ENCODE data around the gene BAHD1. TPM values are rescaled to one million over a fixed set of nuclear protein-coding genes. Genes with fewer than 3 reads are reported as not detected.

BAHD1 gene
- total and polyA plus RNA-seq, 2 donors (not counting 1 experiment from before 2014, with no cell fraction given) = 15.0 to 34.7 TPM

DNA sequence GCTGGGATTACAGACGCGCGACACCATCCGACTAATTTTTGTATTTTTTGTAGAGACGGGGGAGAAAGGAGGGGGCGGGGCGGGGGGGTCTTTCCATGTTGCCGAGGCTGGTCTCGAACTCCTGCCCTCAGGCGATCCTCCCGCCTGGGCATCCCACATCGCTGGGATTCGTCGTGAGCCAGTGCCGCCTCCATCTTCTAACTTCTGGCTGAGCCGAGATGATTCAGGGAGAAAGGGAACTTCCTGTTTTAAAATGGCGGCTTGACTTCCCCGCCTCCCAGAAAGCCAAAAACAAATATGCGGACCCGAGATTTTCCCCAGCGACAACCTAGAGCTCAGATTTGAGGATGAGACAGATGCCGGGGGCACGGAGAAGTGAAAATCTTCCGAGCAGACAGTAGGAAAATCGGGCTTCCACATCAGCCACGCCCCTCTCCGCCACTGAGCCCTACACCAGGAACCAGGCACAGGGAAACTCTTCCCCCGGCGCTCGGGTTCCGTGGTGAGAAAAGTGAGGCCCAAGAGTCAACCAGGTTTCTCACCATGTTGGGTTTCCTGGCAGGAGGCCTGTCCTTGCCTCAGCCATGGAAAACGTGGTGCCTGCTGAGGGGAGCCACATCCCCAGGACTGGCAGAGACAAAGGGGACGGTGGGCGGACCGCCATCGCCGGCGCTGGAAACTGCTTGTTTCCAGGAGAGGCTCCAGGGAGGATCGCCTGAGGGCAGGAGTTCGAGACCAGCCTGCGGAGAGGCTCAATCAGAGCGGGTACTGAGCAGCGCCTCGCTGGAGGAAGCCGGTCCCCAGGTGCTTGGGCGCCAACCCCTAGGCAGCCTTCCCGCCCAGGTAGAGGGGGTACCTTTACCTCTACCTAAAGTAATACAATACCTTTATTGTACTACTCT is 48.8 kb downstream of the BAHD1 start:
- no peak overlapping the region for H3K27ac ChIP-seq (ENCODE audit: low read length in 2 of 2)
- H3K79me2 ChIP-seq (ENCODE audit: control insufficient read depth, insufficient read depth, low read length) = no peaks in the 10 kb centered on the region
- no peaks in the 10 kb centered on the region for H3K4me1 ChIP-seq (ENCODE audit: control insufficient read depth in 2 of 2, insufficient read depth in 2 of 2, low read length in 2 of 2)
- no peak for TF ChIP-seq EZH2 (IDR thresholded peaks at IDR 0.05; ENCODE audit: borderline replicate concordance, insufficient read depth, low read depth, low read length, poor library complexity, severe bottlenecking)
- TF ChIP-seq CTCF (IDR thresholded peaks at IDR 0.05) = no peak
- intact Hi-C loops (cut with micrococcal nuclease) = no loop called here
- no peak overlapping the region for H2AFZ ChIP-seq (ENCODE audit: insufficient read depth, low read depth, low read length, poor library complexity, severe bottlenecking)
- no peaks in the 10 kb centered on the region for H4K20me1 ChIP-seq (ENCODE audit: control insufficient read depth, insufficient read depth, low read length, poor library complexity, severe bottlenecking)
- no peak for ATAC-seq (ENCODE audit: low read depth)
- no peak overlapping the region for H3K4me3 Mint-ChIP-seq
- no peaks in the 10 kb centered on the region for H3K36me3 ChIP-seq (replicated peaks in 1 of 2; ENCODE audit: control extremely low read depth in 1 of 2, control insufficient read depth in 1 of 2, extremely low read depth in 1 of 2, insufficient read depth in 2 of 2, low read length in 1 of 2)
- H3K9me3 Mint-ChIP-seq (ENCODE audit: insufficient read depth) = no peaks in the 10 kb centered on the region
- no peak overlapping the region for H3K27ac Mint-ChIP-seq
- DNase-seq = no peak
- H3K27me3 Mint-ChIP-seq = peaks cover 7% of the 10 kb centered on the region
- peaks cover 0 to 4% (median 2%) of the 10 kb centered on the region in 4 experiments for H3K27me3 ChIP-seq (replicated peaks in 1 of 4; ENCODE audit: control extremely low read depth in 1 of 4, control insufficient read depth in 3 of 4, insufficient read depth in 4 of 4, low read length in 3 of 4)
- H3K4me2 ChIP-seq (replicated peaks; ENCODE audit: low read depth, low read length, poor library complexity, severe bottlenecking) = no peak overlapping the region
- no peak overlapping the region for H3K9ac ChIP-seq (ENCODE audit: low read length)
- CTCF ChIA-PET = no interaction called here
- POLR2A ChIA-PET = interaction anchor here (0.6 to 0.7 kb wide), 2 partner anchors 206 to 820 kb away, joined by 3 to 5 read pairs; no protein-coding TSS in a partner anchor
- H3K4me1 Mint-ChIP-seq = no peaks in the 10 kb centered on the region
- no peak overlapping the region for H3K4me3 ChIP-seq (ENCODE audit: control extremely low read depth in 1 of 5, extremely low read depth in 1 of 5, insufficient read depth in 1 of 5, low read depth in 2 of 5, low read length in 4 of 5)
- 93% methylated on average over 36 of the region's 47 CpGs for WGBS (ENCODE audit: insufficient coverage)
- H3K9me3 ChIP-seq (ENCODE audit: control extremely low read depth in 1 of 3, control insufficient read depth in 2 of 3, insufficient read depth in 1 of 3, low read length in 2 of 3) = peaks cover 0 to 3% (median 0%) of the 10 kb centered on the region in 3 donors

Data from B cell (primary cell).